Muscle of leg (tissue), 11 donors: ENCODE data around the gene CDK14. TPM values are rescaled to one million over a fixed set of nuclear protein-coding genes. Genes with fewer than 3 reads are reported as not detected.
"Not testable (repeated sequence)": the region's sequence is repeated elsewhere in the genome, so short reads cannot be mapped to it uniquely, and the experiment has no call there.

Experiments used
- DNase-seq: peaks from one replicate; pipeline ENCODE4 v3.0.0; 2013
- H3K27ac ChIP-seq: one replicate; pipeline ENCODE4 v1.5.1; 2013; ENCODE audit warnings: mild to moderate bottlenecking, low read length, control low read depth
- H3K27me3 ChIP-seq: one replicate; pipeline ENCODE4 v1.6.1; 2013; ENCODE audit warnings: low read length; ENCODE audit not compliant: control insufficient read depth, insufficient read depth
- H3K36me3 ChIP-seq: one replicate; pipeline ENCODE4 v1.6.1; 2013; ENCODE audit warnings: low read length; ENCODE audit not compliant: control insufficient read depth, insufficient read depth
- H3K4me1 ChIP-seq: one replicate; pipeline ENCODE4 v1.6.1; 2013; ENCODE audit warnings: low read length; ENCODE audit not compliant: control insufficient read depth, insufficient read depth
- H3K4me3 ChIP-seq: one replicate; pipeline ENCODE4 v1.5.1; 2013; ENCODE audit warnings: low read length, control low read depth
- H3K9me3 ChIP-seq: replicated peaks from 2 replicates; pipeline ENCODE4 v1.6.1; 2013; ENCODE audit warnings: low read depth, low read length; ENCODE audit not compliant: control insufficient read depth
- WGBS: methylation state at CpG from one replicate; pipeline ENCODE4 v1.1.5; 2013; ENCODE audit warnings: missing lambda C conversion rate; ENCODE audit not compliant: insufficient coverage; 5-methylcytosine and 5-hydroxymethylcytosine counted together
- polyA plus RNA-seq, 8 donors: library from polyadenylated mRNA; unstranded; fragments of 120-200 nt; gene quantifications; one replicate each; pipeline versions ENCODE4 v1.2.1 to v1.2.3, GENCODE V29; 2013; ENCODE audit warnings: inconsistent platforms in 1 of 8, low replicate concordance in 1 of 8; ENCODE audit not compliant: insufficient read length in 8 of 8, insufficient read depth in 1 of 8
- total RNA-seq: library from RNA; stranded (reverse); fragments of 120-200 nt; gene quantifications from one replicate; pipeline ENCODE4 v1.2.4, GENCODE V29; 2013

Gene CDK14
- total and polyA plus RNA-seq, 9 donors, result 14.9 to 36.7 (median 21.3) TPM

GRCh38 chr7:90624225-90624911 is 28.2 kb downstream of the CDK14 start:
- H3K36me3 ChIP-seq, result no peaks in the 10 kb centered on the region
- no peak overlapping the region for H3K27ac ChIP-seq
- H3K4me3 ChIP-seq, result no peak overlapping the region
- H3K4me1 ChIP-seq, result peaks cover 12% of the 10 kb centered on the region
- H3K27me3 ChIP-seq, result no peaks in the 10 kb centered on the region
- 55% methylated on average over 2 of the region's 5 CpGs for WGBS
- no peaks in the 10 kb centered on the region for H3K9me3 ChIP-seq
- peak; percentile 33 for DNase-seq

DNA sequence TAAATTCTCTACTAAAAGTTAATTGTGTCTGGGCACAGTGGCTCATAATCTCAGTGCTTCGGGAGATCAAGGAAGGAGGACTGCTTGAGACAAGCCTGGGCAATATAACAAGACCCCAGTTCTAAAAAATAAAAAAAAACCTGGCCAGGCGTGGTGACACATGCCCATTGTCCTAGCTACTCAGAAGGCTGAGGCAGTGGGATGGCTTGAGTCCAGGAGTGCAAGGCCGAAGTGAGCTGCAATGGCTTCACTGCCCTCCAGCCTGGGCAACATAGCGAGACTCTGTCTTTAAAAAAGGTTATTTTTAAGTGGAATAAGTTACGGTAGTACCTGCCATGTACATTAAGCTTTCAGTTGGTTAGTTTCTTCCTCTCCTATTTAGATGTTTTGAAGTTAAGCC is 28.9 kb downstream of the CDK14 start:
- Histone ChIP-seq H3K27me3 (no peaks in the 10 kb centered on the region), H3K27ac (no peak overlapping the region), H3K36me3 (no peaks in the 10 kb centered on the region), H3K4me1 (peaks cover 12% of the 10 kb centered on the region), H3K9me3 (no peaks in the 10 kb centered on the region), H3K4me3 (no peak overlapping the region)
- WGBS, result 68% methylated on average over 2 of the region's 5 CpGs
- DNase-seq, result peak; percentile 11

- Histone ChIP-seq H3K27ac (peak overlapping the region; percentile 8), H3K4me3 (no peak overlapping the region), H3K27me3 (no peaks in the 10 kb centered on the region), H3K36me3 (no peaks in the 10 kb centered on the region), H3K9me3 (no peaks in the 10 kb centered on the region), H3K4me1 (peaks cover 12% of the 10 kb centered on the region)
- DNase-seq, result peak; percentile 83
- WGBS, result no CpG with 5 or more reads among the region's 3 CpGs
Observed at GRCh38 chr7:90625562-90625961, 29.4 kb downstream of the CDK14 start.

DNA sequence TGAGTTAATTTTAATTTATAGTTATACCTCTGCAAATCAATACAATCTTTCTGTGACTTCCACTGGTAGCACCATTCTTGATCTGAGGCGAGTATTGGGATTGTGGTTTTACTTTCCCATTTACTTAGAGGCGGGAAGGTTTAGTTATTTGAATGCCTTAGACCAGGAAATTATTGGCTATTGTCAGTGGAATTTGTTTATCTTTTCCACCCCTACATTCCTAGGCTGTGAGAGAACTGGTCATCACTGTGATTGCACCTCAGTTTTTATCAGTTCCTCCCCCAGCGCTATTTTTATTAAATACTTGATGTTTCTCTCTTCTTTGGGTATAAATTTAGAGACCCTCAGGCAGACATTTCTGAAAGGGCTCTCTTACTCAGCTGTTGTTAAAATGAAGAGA is 29.9 kb downstream of the CDK14 start:
- H3K4me1 ChIP-seq, result peaks cover 12% of the 10 kb centered on the region
- no peak overlapping the region for H3K4me3 ChIP-seq
- no CpG with 5 or more reads among the region's 3 CpGs for WGBS
- no peaks in the 10 kb centered on the region for H3K9me3 ChIP-seq
- no peaks in the 10 kb centered on the region for H3K36me3 ChIP-seq
- peak; percentile 33 for DNase-seq
- no peaks in the 10 kb centered on the region for H3K27me3 ChIP-seq
- H3K27ac ChIP-seq, result peak overlapping the region; percentile 8

- peak; percentile 27 for DNase-seq
- WGBS, result no CpG with 5 or more reads among the region's 6 CpGs
- H3K4me3 ChIP-seq, result no peak overlapping the region
- no peaks in the 10 kb centered on the region for H3K27me3 ChIP-seq
- no peak overlapping the region for H3K27ac ChIP-seq
- H3K9me3 ChIP-seq, result no peaks in the 10 kb centered on the region
- H3K36me3 ChIP-seq, result peaks cover 3% of the 10 kb centered on the region
- H3K4me1 ChIP-seq, result peaks cover 10% of the 10 kb centered on the region
Observed at GRCh38 chr7:90629297-90629918, 33.3 kb downstream of the CDK14 start.

GRCh38 chr7:90631502-90631901 is 35.4 kb downstream of the CDK14 start:
- Histone ChIP-seq H3K27me3 (no peaks in the 10 kb centered on the region), H3K36me3 (peaks cover 3% of the 10 kb centered on the region), H3K9me3 (no peaks in the 10 kb centered on the region), H3K27ac (no peak overlapping the region), H3K4me1 (no peaks in the 10 kb centered on the region), H3K4me3 (no peak overlapping the region)
- no peak for DNase-seq
- 100% methylated on average over 3 of the region's 3 CpGs for WGBS

- not testable (repeated sequence) for H3K27ac ChIP-seq, H3K4me1 ChIP-seq, H3K36me3 ChIP-seq, H3K9me3 ChIP-seq, H3K27me3 ChIP-seq, DNase-seq, H3K4me3 ChIP-seq
- 97% methylated on average over 12 of the region's 17 CpGs for WGBS
Observed at GRCh38 chr7:90639683-90640082, 43.6 kb downstream of the CDK14 start.

- H3K4me1 ChIP-seq, result no peaks in the 10 kb centered on the region
- H3K9me3 ChIP-seq, result peaks cover 2% of the 10 kb centered on the region
- DNase-seq, result no peak
- H3K36me3 ChIP-seq, result no peaks in the 10 kb centered on the region
- no peak overlapping the region for H3K27ac ChIP-seq
- WGBS, result 100% methylated on average over 2 of the region's 4 CpGs
- no peak overlapping the region for H3K4me3 ChIP-seq
- no peaks in the 10 kb centered on the region for H3K27me3 ChIP-seq
Observed at GRCh38 chr7:90642978-90643377, 46.9 kb downstream of the CDK14 start.

DNA sequence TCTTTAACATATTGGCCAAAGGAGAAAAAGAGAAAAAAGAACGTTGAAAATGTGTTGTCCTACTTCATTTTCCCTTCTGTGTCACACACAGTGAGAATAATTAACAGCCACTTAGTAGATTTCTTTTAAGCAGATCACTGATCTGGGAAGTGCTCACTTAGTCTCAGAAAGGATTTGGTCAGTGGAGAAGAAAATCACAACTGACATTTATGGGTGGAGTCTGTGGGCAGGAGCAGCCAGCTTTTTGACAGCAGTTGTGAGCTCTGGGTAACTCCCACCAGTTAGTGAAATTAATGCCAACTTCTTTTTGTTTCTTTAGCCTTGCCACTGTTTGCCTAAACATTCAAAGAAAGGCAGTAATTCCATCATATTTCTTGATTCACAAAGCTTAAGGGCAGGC is 49.7 kb downstream of the CDK14 start:
- DNase-seq, result no peak
- Histone ChIP-seq H3K27me3 (no peaks in the 10 kb centered on the region), H3K27ac (no peak overlapping the region), H3K36me3 (no peaks in the 10 kb centered on the region), H3K9me3 (peaks cover 2% of the 10 kb centered on the region), H3K4me1 (no peaks in the 10 kb centered on the region), H3K4me3 (no peak overlapping the region)
- WGBS, result no CpG with 5 or more reads among the region's 1 CpG

DNA sequence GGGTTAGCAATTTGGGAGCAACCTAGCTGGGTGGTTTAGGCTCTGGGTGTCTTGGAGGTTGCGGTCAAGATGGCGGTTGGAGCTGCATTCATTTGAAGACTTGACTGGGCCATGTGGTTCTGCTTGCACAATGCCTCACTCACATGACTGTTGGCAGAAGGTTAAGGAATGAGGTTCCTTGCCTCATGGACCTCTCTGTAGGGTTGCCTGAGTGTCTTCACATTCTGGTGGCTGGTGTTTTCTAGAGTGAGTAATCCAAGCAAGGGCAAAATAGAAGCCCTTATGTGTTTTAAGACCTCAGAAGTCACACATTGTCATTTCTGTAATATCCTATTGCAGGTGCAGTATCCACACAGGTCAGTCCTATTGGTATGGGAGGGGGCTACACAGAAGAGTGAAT is 52.0 kb downstream of the CDK14 start:
- Histone ChIP-seq H3K9me3 (no peaks in the 10 kb centered on the region), H3K27ac (no peak overlapping the region), H3K4me1 (no peaks in the 10 kb centered on the region), H3K4me3 (no peak overlapping the region), H3K36me3 (no peaks in the 10 kb centered on the region), H3K27me3 (no peaks in the 10 kb centered on the region)
- DNase-seq, result no peak
- WGBS, result 100% methylated on average over 2 of the region's 2 CpGs
